ENCODE data around the gene TMPRSS4. TPM values are rescaled to one million over a fixed set of nuclear protein-coding genes. Genes with fewer than 3 reads are reported as not detected.
A peak's percentile ranks its signal among the peaks of the same experiment; 100 is the strongest.

TMPRSS4 gene
- total and polyA plus RNA-seq, 8 donors, result 2.9 to 7.0 (median 4.4) TPM

- no peak for TF ChIP-seq CTCF (IDR thresholded peaks at IDR 0.05)
- Histone ChIP-seq H3K9me3 (no peaks in the 10 kb centered on the region), H3K36me3 (no peaks in the 10 kb centered on the region), H3K4me3 (no peak overlapping the region), H3K27ac (no peak overlapping the region), H3K27me3 (peaks cover 0 to 59% of the 10 kb centered on the region in 2 donors), H3K4me1 (peaks cover 0 to 24% of the 10 kb centered on the region in 2 donors)
- ATAC-seq (no peak), DNase-seq (no peak)
- intact Hi-C loops (cut with DNase I), result loop anchor here in 1 of 2 donors (10.0 kb wide), 1 partner anchor 211 kb away; the partner anchor contains the start of gene UBE4A
These were observed 66.8 kb downstream of the TMPRSS4 start for GRCh38 chr11:118143661-118144185.

GRCh38 chr11:118144301-118145268 is 67.7 kb downstream of the TMPRSS4 start:
- no peak for DNase-seq
- H3K36me3 ChIP-seq, result no peaks in the 10 kb centered on the region
- intact Hi-C loops (cut with DNase I), result loop anchor here in 1 of 2 donors (10.0 kb wide), 1 partner anchor 210 kb away; the partner anchor contains the start of gene UBE4A
- no peak overlapping the region for H3K4me3 ChIP-seq
- ATAC-seq, result no peak
- no peak overlapping the region for H3K27ac ChIP-seq
- TF ChIP-seq CTCF (IDR thresholded peaks at IDR 0.05), result no peak
- no peaks in the 10 kb centered on the region for H3K9me3 ChIP-seq
- peaks cover 0 to 59% of the 10 kb centered on the region in 2 donors for H3K27me3 ChIP-seq
- peaks cover 0 to 24% of the 10 kb centered on the region in 2 donors for H3K4me1 ChIP-seq

- peaks cover 0 to 24% of the 10 kb centered on the region in 2 donors for H3K4me1 ChIP-seq
- intact Hi-C loops (cut with DNase I), result loop anchor here in 1 of 2 donors (10.0 kb wide), 1 partner anchor 209 kb away; the partner anchor contains the start of gene UBE4A
- no peak overlapping the region for H3K27ac ChIP-seq
- H3K4me3 ChIP-seq, result peak overlapping the region; percentile 48 to 58
- ATAC-seq, result peak; percentile 99
- peaks cover 0 to 63% of the 10 kb centered on the region in 2 donors for H3K27me3 ChIP-seq
- peak; percentile 77 to 98 (median 88) for DNase-seq
- H3K9me3 ChIP-seq, result no peaks in the 10 kb centered on the region
- H3K36me3 ChIP-seq, result no peaks in the 10 kb centered on the region
- TF ChIP-seq CTCF (IDR thresholded peaks at IDR 0.05), result peak; percentile 92 to 96
These were observed 68.7 kb downstream of the TMPRSS4 start for GRCh38 chr11:118145285-118146227.

GRCh38 chr11:118146554-118146953 is 69.7 kb downstream of the TMPRSS4 start:
- no peaks in the 10 kb centered on the region for H3K36me3 ChIP-seq
- H3K4me3 ChIP-seq, result no peak overlapping the region
- H3K27me3 ChIP-seq, result peaks cover 0 to 66% of the 10 kb centered on the region in 2 donors
- no peak for TF ChIP-seq CTCF (IDR thresholded peaks at IDR 0.05)
- ATAC-seq (no peak), DNase-seq (no peak)
- intact Hi-C loops (cut with DNase I), result loop anchor here in 1 of 2 donors (10.0 kb wide), 1 partner anchor 208 kb away; the partner anchor contains the start of gene UBE4A
- H3K9me3 ChIP-seq, result no peaks in the 10 kb centered on the region
- peaks cover 0 to 26% of the 10 kb centered on the region in 2 donors for H3K4me1 ChIP-seq
- no peak overlapping the region for H3K27ac ChIP-seq

Measured in left lung (tissue), 10 donors.